GM18498 (cell line): ENCODE data around the gene TASL.
A peak's percentile ranks its signal among the peaks of the same experiment; 100 is the strongest.
"Not testable (repeated sequence)": the region's sequence is repeated elsewhere in the genome, so short reads cannot be mapped to it uniquely, and the experiment has no call there.

Experiments used
- ATAC-seq: cut with Tn5 transposase; IDR thresholded peaks from one replicate; pipeline ENCODE4 v1.9.1; 2021; ENCODE audit warnings: mild to moderate bottlenecking, moderate library complexity; ENCODE audit not compliant: unreplicated experiment

The TASL gene

GRCh38 chrX:30580641-30581040, 3.1 kb upstream of the TASL start:
- no peak for ATAC-seq

- no peak for ATAC-seq
These were observed 685 bp downstream of the TASL start for GRCh38 chrX:30576881-30577280.

GRCh38 chrX:30573125-30573524, 4.4 kb downstream of the TASL start:
- no peak for ATAC-seq

GRCh38 chrX:30572678-30573077, 4.9 kb downstream of the TASL start:
- no peak for ATAC-seq

GRCh38 chrX:30572004-30572403, 5.6 kb downstream of the TASL start:
- ATAC-seq: no peak

GRCh38 chrX:30570505-30570904, 7.1 kb downstream of the TASL start:
- no peak for ATAC-seq

- peak; percentile 80 for ATAC-seq
These were observed 9.4 kb downstream of the TASL start for GRCh38 chrX:30568136-30568535.

GRCh38 chrX:30563070-30563469, 14.5 kb downstream of the TASL start:
- not testable (repeated sequence) for ATAC-seq

- no peak for ATAC-seq
These were observed 16.4 kb downstream of the TASL start for GRCh38 chrX:30561191-30561590.

- ATAC-seq: peak; percentile 88
These were observed 39.3 kb downstream of the TASL start for GRCh38 chrX:30538271-30538670.

GRCh38 chrX:30533835-30534234, 43.7 kb downstream of the TASL start:
- ATAC-seq: no peak

GRCh38 chrX:30533266-30533665, 44.3 kb downstream of the TASL start:
- ATAC-seq: no peak

- no peak for ATAC-seq
These were observed 47.0 kb downstream of the TASL start for GRCh38 chrX:30530606-30531005.

- no peak for ATAC-seq
These were observed 51.8 kb downstream of the TASL start for GRCh38 chrX:30525732-30526131.

- ATAC-seq: no peak
These were observed 56.0 kb downstream of the TASL start for GRCh38 chrX:30521440-30522182.

GRCh38 chrX:30513284-30513683, 64.3 kb downstream of the TASL start:
- ATAC-seq: no peak
